Testis (tissue), 3 donors: Measurements from ENCODE around the gene ZNF423. TPM values are rescaled to one million over a fixed set of nuclear protein-coding genes. Genes with fewer than 3 reads are reported as not detected.

Experiments
- DNase-seq: peaks from one replicate; pipeline ENCODE4 v3.0.0-alpha.2; 2019
- H3K27ac ChIP-seq, 2 donors: fragments of 200-600 bp; sonication (generic); one replicate each; pipeline ENCODE4 v1.5.1; 2019
- H3K27me3 ChIP-seq: fragments of 200-600 bp; sonication (generic); one replicate; pipeline ENCODE4 v1.5.1; 2019
- H3K36me3 ChIP-seq: fragments of 200-600 bp; sonication (generic); one replicate; pipeline ENCODE4 v1.5.1; 2017; ENCODE audit warnings: low read depth; ENCODE audit errors: missing control alignments
- H3K4me1 ChIP-seq: fragments of 200-600 bp; sonication (generic); one replicate; pipeline ENCODE4 v1.5.1; 2019
- H3K4me3 ChIP-seq, 2 donors: fragments of 200-600 bp; sonication (generic); one replicate each; pipeline ENCODE4 v1.5.1; 2017 to 2019
- H3K9me3 ChIP-seq: fragments of 200-600 bp; sonication (generic); one replicate; pipeline ENCODE4 v1.5.1; 2017
- CTCF ChIP-seq, 3 experiments: fragments of 450-650 bp in 2 of 3; fragments of 200-600 bp in 1 of 3; sonication (generic) in 1 of 3; IDR thresholded peaks; one replicate each; pipeline ENCODE4 v1.5.1; 2016 to 2019; ENCODE audit warnings: antibody characterized with exemption in 3 of 3, mild to moderate bottlenecking in 2 of 3, moderate library complexity in 1 of 3
- POLR2A ChIP-seq: fragments of 450-650 bp; IDR thresholded peaks from one replicate; pipeline ENCODE4 v1.6.1; 2017; ENCODE audit warnings: antibody characterized with exemption, mild to moderate bottlenecking, moderate library complexity
- WGBS, 2 donors: methylation state at CpG; one replicate each; pipeline ENCODE4 v1.1.5; 2018; 5-methylcytosine and 5-hydroxymethylcytosine counted together
- intact Hi-C: fragments of 100-400 bp; cut with DNase I; formaldehyde crosslinking; loops from one replicate; pipeline ENCODE4 v1.15.1; 2023; ENCODE audit warnings: low total_unique reads
- polyA plus RNA-seq: library from polyadenylated mRNA; stranded (reverse); fragments of 350-450 nt; fragmentation: Illumina TruSeq; extraction: RNeasy Lipid Tissue Mini Kit (QIAGEN cat#74804); gene quantifications from one replicate; pipeline ENCODE4 v1.2.3, GENCODE V29; 2014; ENCODE audit warnings: low read depth, low replicate concordance; ENCODE audit not compliant: insufficient read depth
- total RNA-seq, 2 donors: library from RNA; depleted of rRNA; stranded (reverse); fragments of >200 nt; gene quantifications; one replicate each; pipeline ENCODE4 v1.2.3, GENCODE V29; 2016

The ZNF423 gene
- total and polyA plus RNA-seq, 3 donors from 2014 or later = 8.9 to 19.0 (median 12.1) TPM

- DNase-seq = peak; percentile 75
- intact Hi-C loops = no loop called here
- H3K27me3 ChIP-seq = no peaks in the 10 kb centered on the region
- no peaks in the 10 kb centered on the region for H3K9me3 ChIP-seq
- H3K4me1 ChIP-seq = peaks cover 6% of the 10 kb centered on the region
- peak overlapping the region in 1 of 2 donors; percentile 90 for H3K27ac ChIP-seq
- H3K36me3 ChIP-seq = no peaks in the 10 kb centered on the region
- 0 to 1% methylated on average over 14 to 51 of the region's 52 CpGs for WGBS, 2 donors
- H3K4me3 ChIP-seq = peak overlapping the region; percentile 68 to 74
- TF ChIP-seq CTCF (IDR thresholded peaks at IDR 0.05) (peak; percentile 70 to 96 (median 89)), POLR2A (no peak)
Measured at GRCh38 chr16:49857423-49858181, 1.7 kb upstream of the ZNF423 start.

- H3K36me3 ChIP-seq = no peaks in the 10 kb centered on the region
- H3K27me3 ChIP-seq = no peaks in the 10 kb centered on the region
- H3K27ac ChIP-seq = peak overlapping the region in 1 of 2 donors; percentile 90
- H3K4me1 ChIP-seq = peaks cover 6% of the 10 kb centered on the region
- DNase-seq = peak; percentile 85
- no peaks in the 10 kb centered on the region for H3K9me3 ChIP-seq
- intact Hi-C loops = no loop called here
- peak in 1 of 3 experiments; percentile 51 for TF ChIP-seq CTCF (IDR thresholded peaks at IDR 0.05)
- TF ChIP-seq POLR2A = no peak
- WGBS, 2 donors = 1% methylated on average over 43 of the region's 86 CpGs; no CpG with 5 or more reads in 1 of the 2 donors
- H3K4me3 ChIP-seq = peak overlapping the region; percentile 74 to 76
Measured at GRCh38 chr16:49856672-49857330, 889 bp upstream of the ZNF423 start.

GRCh38 chr16:49855280-49855821 lies 561 bp downstream of the ZNF423 start:
- H3K4me1 ChIP-seq = peaks cover 10% of the 10 kb centered on the region
- TF ChIP-seq POLR2A = no peak
- TF ChIP-seq CTCF (IDR thresholded peaks at IDR 0.05) = no peak
- H3K9me3 ChIP-seq = no peaks in the 10 kb centered on the region
- peak overlapping the region; percentile 80 to 90 for H3K27ac ChIP-seq
- intact Hi-C loops = no loop called here
- H3K36me3 ChIP-seq = no peaks in the 10 kb centered on the region
- no peaks in the 10 kb centered on the region for H3K27me3 ChIP-seq
- 0% methylated on average over 21 to 58 of the region's 75 CpGs for WGBS, 2 donors
- peak; percentile 85 for DNase-seq
- peak overlapping the region; percentile 74 to 76 for H3K4me3 ChIP-seq

- H3K27me3 ChIP-seq = no peaks in the 10 kb centered on the region
- no peaks in the 10 kb centered on the region for H3K36me3 ChIP-seq
- intact Hi-C loops = no loop called here
- no peaks in the 10 kb centered on the region for H3K9me3 ChIP-seq
- peak overlapping the region; percentile 79 to 90 for H3K27ac ChIP-seq
- no peak for DNase-seq
- H3K4me3 ChIP-seq = peak overlapping the region; percentile 74 to 76
- peaks cover 10% of the 10 kb centered on the region for H3K4me1 ChIP-seq
- TF ChIP-seq POLR2A (no peak), CTCF (IDR thresholded peaks at IDR 0.05) (no peak)
- 2 to 20% methylated on average over 1 to 43 of the region's 45 CpGs for WGBS, 2 donors
Measured at GRCh38 chr16:49854796-49855203, 1.1 kb downstream of the ZNF423 start.
